ENCODE measurements around the gene ZNF614.
"Not testable (repeated sequence)": the region's sequence is repeated elsewhere in the genome, so short reads cannot be mapped to it uniquely, and the experiment has no call there.

ZNF614 gene

GRCh38 chr19:52028027-52028779, at the start of gene ZNF614:
ZNF614 (minus strand) TSS chr19:52028379; CDS start chr19:52025745, 2,634 bp downstream.
- peak; percentile 86 for DNase-seq

GRCh38 chr19:52070496-52070895, 42.3 kb upstream of the ZNF614 start:
- DNase-seq, result no peak

- no peak for DNase-seq
These were observed 41.5 kb upstream of the ZNF614 start for GRCh38 chr19:52069653-52070052.

GRCh38 chr19:52066258-52066863, 38.2 kb upstream of the ZNF614 start:
- no peak for DNase-seq

GRCh38 chr19:52065399-52065798, 37.2 kb upstream of the ZNF614 start:
- DNase-seq, result no peak

- DNase-seq, result not testable (repeated sequence)
These were observed 28.3 kb upstream of the ZNF614 start for GRCh38 chr19:52056480-52056879.

GRCh38 chr19:52051736-52052135, 23.6 kb upstream of the ZNF614 start:
- not testable (repeated sequence) for DNase-seq

- peak; percentile 96 for DNase-seq
These were observed 20.6 kb upstream of the ZNF614 start, which contains the start of gene ZNF432 for GRCh38 chr19:52048555-52049501. ZNF432 (minus strand) TSS chr19:52048838; CDS start chr19:52046868, 1,970 bp downstream.

GRCh38 chr19:52039169-52039568, 11.0 kb upstream of the ZNF614 start:
- no peak for DNase-seq

GRCh38 chr19:52034051-52034728, 6.0 kb upstream of the ZNF614 start:
- DNase-seq, result no peak

- no peak for DNase-seq
These were observed 573 bp upstream of the ZNF614 start for GRCh38 chr19:52028780-52029123.

GRCh38 chr19:52026255-52026990, 1.8 kb downstream of the ZNF614 start:
- DNase-seq, result not testable (repeated sequence)

- not testable (repeated sequence) for DNase-seq
These were observed 3.7 kb downstream of the ZNF614 start for GRCh38 chr19:52024478-52024877.

- no peak for DNase-seq
These were observed 6.0 kb downstream of the ZNF614 start for GRCh38 chr19:52022193-52022592.

GRCh38 chr19:52020506-52020905, 7.7 kb downstream of the ZNF614 start:
- DNase-seq, result no peak

GRCh38 chr19:52010674-52011073, 17.5 kb downstream of the ZNF614 start:
- DNase-seq, result no peak

- DNase-seq, result peak; percentile 86
These were observed 20.2 kb downstream of the ZNF614 start, which contains the start of gene ZNF615 for GRCh38 chr19:52007806-52008557. ZNF615 (minus strand) TSS chr19:52008211; CDS start chr19:52003711, 4,500 bp downstream.

- DNase-seq, result no peak
These were observed 20.8 kb downstream of the ZNF614 start for GRCh38 chr19:52007451-52007805.

GRCh38 chr19:51994048-51994644, 34.0 kb downstream of the ZNF614 start:
- DNase-seq, result no peak

- DNase-seq, result no peak
These were observed 34.8 kb downstream of the ZNF614 start for GRCh38 chr19:51993422-51993821.

All from inflammatory macrophage treated with lipopolysaccharide for 4 hours (primary cell).